HL-60/S4 treated with retinoic acid at 250 ng/mL for 4 days and 3 days (cell line): Measurements from ENCODE around the gene HDAC1.
"Not testable (repeated sequence)": the region's sequence is repeated elsewhere in the genome, so short reads cannot be mapped to it uniquely, and the experiment has no call there.

ENCODE experiments used
- in situ Hi-C: fragments of 300-500 bp; cut with MboI; formaldehyde crosslinking; loops from 2 replicates; pipeline ENCODE4 v1.7.0; 2022; ENCODE audit warnings: low sequenced_read_pairs

Gene HDAC1

GRCh38 chr1:32291708-32292538, at the start of gene HDAC1:
TSS of gene HDAC1 (plus strand) at chr1:32292083. CDS start at chr1:32292170, 87 bp downstream.
- in situ Hi-C loops = no loop called here

- in situ Hi-C loops = no loop called here
Measured at GRCh38 chr1:32242341-32242851, 49.5 kb upstream of the HDAC1 start.

GRCh38 chr1:32246888-32247273, 45.0 kb upstream of the HDAC1 start, which contains the start of gene FAM167B:
TSS of gene FAM167B (plus strand) at chr1:32247222. CDS start at chr1:32247422, 200 bp downstream.
- in situ Hi-C loops = no loop called here

GRCh38 chr1:32247452-32247851, 44.4 kb upstream of the HDAC1 start:
- in situ Hi-C loops = no loop called here

GRCh38 chr1:32247983-32248889, 43.6 kb upstream of the HDAC1 start:
- in situ Hi-C loops = no loop called here

GRCh38 chr1:32249831-32250525, 41.9 kb upstream of the HDAC1 start:
- in situ Hi-C loops = no loop called here

- in situ Hi-C loops = no loop called here
Measured at GRCh38 chr1:32250893-32251716, 40.8 kb upstream of the HDAC1 start, which contains the start of gene LCK. TSS of gene LCK (plus strand) at chr1:32251265. CDS start at chr1:32274330, 23,065 bp downstream.

GRCh38 chr1:32255072-32256071, 36.5 kb upstream of the HDAC1 start:
- in situ Hi-C loops = no loop called here

GRCh38 chr1:32256473-32257226, 35.2 kb upstream of the HDAC1 start:
- in situ Hi-C loops = no loop called here

- in situ Hi-C loops = no loop called here
Measured at GRCh38 chr1:32257227-32257508, 34.7 kb upstream of the HDAC1 start.

- in situ Hi-C loops = not testable (repeated sequence)
Measured at GRCh38 chr1:32263236-32263593, 28.7 kb upstream of the HDAC1 start.

GRCh38 chr1:32263744-32264143, 28.1 kb upstream of the HDAC1 start:
- in situ Hi-C loops = no loop called here

GRCh38 chr1:32265846-32266245, 26.0 kb upstream of the HDAC1 start:
- in situ Hi-C loops = no loop called here

GRCh38 chr1:32266921-32267591, 24.8 kb upstream of the HDAC1 start:
- in situ Hi-C loops = no loop called here

GRCh38 chr1:32269744-32270143, 22.1 kb upstream of the HDAC1 start:
- in situ Hi-C loops = no loop called here

GRCh38 chr1:32272557-32273390, 19.1 kb upstream of the HDAC1 start:
- in situ Hi-C loops = no loop called here
